ENCODE results near the gene BAD. TPM values are rescaled to one million over a fixed set of nuclear protein-coding genes. Genes with fewer than 3 reads are reported as not detected.

BAD gene
- total RNA-seq, 1 experiment from 2014 or later: 34.7 TPM

DNA sequence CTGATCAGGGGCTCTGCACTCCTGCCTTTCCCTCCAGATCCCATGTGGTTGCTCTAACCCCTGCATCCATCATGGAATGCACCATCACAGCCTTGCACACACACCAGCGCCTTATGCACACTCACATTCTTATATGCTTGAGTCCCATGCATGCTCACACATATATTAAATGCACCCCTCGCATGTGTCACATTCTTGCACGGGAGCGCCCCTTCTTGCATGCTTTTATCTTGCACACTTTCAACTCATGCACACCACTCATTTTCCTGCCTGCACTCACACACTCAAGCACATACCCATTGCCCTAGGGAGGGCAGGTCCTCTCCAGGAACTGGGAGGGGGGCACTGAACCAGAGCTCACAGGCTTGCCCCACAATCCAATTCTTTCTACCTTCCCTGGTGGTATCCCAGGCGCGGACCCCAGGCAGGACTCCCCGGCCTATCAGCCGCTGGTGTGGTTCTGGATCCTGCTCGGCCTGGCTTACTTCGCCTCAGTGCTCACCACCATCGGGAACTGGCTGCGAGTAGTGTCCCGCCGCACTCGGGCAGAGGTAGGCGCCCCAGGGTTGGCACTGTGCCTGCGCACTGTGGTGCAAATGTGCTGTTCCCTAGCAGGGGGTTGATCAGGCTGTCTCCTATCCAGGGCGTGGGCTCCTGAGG is 13.4 kb upstream of the BAD start (continued):
- TF ChIP-seq JAZF1 (CRISPR knock-in tag; IDR thresholded peaks at IDR 0.05) (no peak), NR1H2 (CRISPR knock-in tag; IDR thresholded peaks at IDR 0.05) (no peak), RELA (CRISPR knock-in tag; IDR thresholded peaks at IDR 0.05; ENCODE audit: borderline replicate concordance) (no peak), CREM (CRISPR knock-in tag; IDR thresholded peaks at IDR 0.05) (no peak), NFATC4 (CRISPR knock-in tag; IDR thresholded peaks at IDR 0.05) (no peak), ZNF396 (CRISPR knock-in tag; IDR thresholded peaks at IDR 0.05; ENCODE audit: borderline replicate concordance) (no peak), NR3C1 (CRISPR knock-in tag; conservative IDR thresholded peaks at IDR 0.05; ENCODE audit: low read depth) (no peak), TP53 (CRISPR knock-in tag; IDR thresholded peaks at IDR 0.05) (no peak)
- TF ChIP-seq, protein P1, sequence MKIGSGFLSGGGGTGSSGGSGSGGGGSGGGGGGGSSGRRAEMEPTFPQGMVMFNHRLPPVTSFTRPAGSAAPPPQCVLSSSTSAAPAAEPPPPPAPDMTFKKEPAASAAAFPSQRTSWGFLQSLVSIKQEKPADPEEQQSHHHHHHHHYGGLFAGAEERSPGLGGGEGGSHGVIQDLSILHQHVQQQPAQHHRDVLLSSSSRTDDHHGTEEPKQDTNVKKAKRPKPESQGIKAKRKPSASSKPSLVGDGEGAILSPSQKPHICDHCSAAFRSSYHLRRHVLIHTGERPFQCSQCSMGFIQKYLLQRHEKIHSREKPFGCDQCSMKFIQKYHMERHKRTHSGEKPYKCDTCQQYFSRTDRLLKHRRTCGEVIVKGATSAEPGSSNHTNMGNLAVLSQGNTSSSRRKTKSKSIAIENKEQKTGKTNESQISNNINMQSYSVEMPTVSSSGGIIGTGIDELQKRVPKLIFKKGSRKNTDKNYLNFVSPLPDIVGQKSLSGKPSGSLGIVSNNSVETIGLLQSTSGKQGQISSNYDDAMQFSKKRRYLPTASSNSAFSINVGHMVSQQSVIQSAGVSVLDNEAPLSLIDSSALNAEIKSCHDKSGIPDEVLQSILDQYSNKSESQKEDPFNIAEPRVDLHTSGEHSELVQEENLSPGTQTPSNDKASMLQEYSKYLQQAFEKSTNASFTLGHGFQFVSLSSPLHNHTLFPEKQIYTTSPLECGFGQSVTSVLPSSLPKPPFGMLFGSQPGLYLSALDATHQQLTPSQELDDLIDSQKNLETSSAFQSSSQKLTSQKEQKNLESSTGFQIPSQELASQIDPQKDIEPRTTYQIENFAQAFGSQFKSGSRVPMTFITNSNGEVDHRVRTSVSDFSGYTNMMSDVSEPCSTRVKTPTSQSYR (CRISPR knock-in tag; IDR thresholded peaks at IDR 0.05): no peak

DNA sequence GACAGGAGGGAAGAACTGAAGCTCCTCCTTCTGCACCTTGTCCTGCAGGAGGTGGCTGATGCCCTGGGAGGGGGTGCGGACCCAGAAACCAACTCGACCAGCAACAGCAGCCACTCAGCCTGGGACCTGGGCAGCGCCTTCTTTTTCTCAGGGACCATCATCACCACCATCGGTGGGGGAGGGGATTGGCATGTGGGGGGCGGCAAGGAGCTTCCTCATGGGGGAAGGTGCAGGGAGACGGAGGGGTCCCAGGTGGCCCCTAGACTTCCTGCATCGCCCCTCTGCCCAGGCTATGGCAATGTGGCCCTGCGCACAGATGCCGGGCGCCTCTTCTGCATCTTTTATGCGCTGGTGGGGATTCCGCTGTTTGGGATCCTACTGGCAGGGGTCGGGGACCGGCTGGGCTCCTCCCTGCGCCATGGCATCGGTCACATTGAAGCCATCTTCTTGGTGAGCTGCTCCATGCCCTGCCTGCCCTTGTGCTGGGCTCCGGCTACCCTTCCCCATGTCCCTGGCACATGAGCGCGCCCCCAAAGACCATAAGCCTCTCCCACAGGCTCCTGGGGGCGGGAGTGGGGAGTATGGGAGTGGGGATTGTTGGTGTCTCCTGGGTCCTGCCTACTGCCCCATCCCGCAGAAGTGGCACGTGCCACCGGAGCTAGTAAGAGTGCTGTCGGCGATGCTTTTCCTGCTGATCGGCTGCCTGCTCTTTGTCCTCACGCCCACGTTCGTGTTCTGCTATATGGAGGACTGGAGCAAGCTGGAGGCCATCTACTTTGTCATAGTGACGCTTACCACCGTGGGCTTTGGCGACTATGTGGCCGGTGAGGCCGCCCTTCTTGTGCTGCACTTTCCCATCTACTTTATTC is 12.6 kb upstream of the BAD start:
- ChIA-PET CTCF (interaction anchor here (0.6 to 1.9 kb wide), 6 partner anchors 7 to 281 kb away, joined by 3 to 5 read pairs (median 4); partner anchors contain the start of gene TRMT112), POLR2A (no interaction called here)
- H3K36me3 Mint-ChIP-seq: no peaks in the 10 kb centered on the region
- DNase-seq (ENCODE audit: low spot score) (no peak), ATAC-seq (no peak)
- H3K9me3 Mint-ChIP-seq: no peaks in the 10 kb centered on the region
- H3K27ac Mint-ChIP-seq: no peak overlapping the region
- no peak for TF ChIP-seq ZBTB21 (CRISPR knock-in tag; IDR thresholded peaks at IDR 0.05; ENCODE audit: borderline replicate concordance)
- TF ChIP-seq HMGA2 (CRISPR knock-in tag; IDR thresholded peaks at IDR 0.05): no peak
- H3K27me3 Mint-ChIP-seq (ENCODE audit: low read depth): peaks cover 100% of the 10 kb centered on the region
- peak overlapping the region; percentile 5; the same call in 1 of the 2 replicates for H3K4me3 Mint-ChIP-seq
- H3K4me1 Mint-ChIP-seq: peaks cover 12% of the 10 kb centered on the region

DNA sequence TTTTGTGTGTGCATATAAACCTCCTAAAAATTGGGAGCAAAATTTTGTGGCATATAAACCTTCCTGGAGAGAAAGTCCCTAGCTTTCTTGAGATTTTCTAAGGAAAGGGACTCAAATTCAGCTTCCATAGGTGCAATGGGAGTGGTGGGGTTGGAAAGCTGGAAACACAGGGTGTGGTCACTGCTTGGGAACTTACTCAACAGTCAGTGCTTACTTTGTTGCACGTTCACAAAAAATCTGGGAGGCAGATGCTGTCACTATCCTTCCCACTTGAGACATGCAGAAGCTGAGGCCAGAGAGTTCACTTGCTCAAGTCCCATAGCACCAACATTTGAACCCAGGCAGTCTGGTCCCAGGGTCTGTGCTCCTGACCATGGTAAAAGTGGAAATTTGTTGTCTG is 11.8 kb upstream of the BAD start:
- H3K4me3 Mint-ChIP-seq: no peak overlapping the region
- ATAC-seq (no peak), DNase-seq (ENCODE audit: low spot score) (no peak)
- POLR2A ChIA-PET: no interaction called here
- CTCF ChIA-PET: interaction anchor here (1.1 to 1.9 kb wide), 4 partner anchors 8 to 45 kb away, joined by 3 to 5 read pairs (median 4); partner anchors contain the start of gene TRMT112
- H3K27me3 Mint-ChIP-seq (ENCODE audit: low read depth): peaks cover 93% of the 10 kb centered on the region
- H3K36me3 Mint-ChIP-seq: no peaks in the 10 kb centered on the region
- H3K4me1 Mint-ChIP-seq: peaks cover 12% of the 10 kb centered on the region
- TF ChIP-seq TP53 (CRISPR knock-in tag; IDR thresholded peaks at IDR 0.05) (no peak), GTF2I (CRISPR knock-in tag; conservative IDR thresholded peaks at IDR 0.05) (no peak), HMGA2 (CRISPR knock-in tag; IDR thresholded peaks at IDR 0.05) (no peak), GRHL2 (CRISPR knock-in tag; IDR thresholded peaks at IDR 0.05; ENCODE audit: insufficient replicate concordance, severe bottlenecking) (no peak)
- H3K27ac Mint-ChIP-seq: no peak overlapping the region
- H3K9me3 Mint-ChIP-seq: no peaks in the 10 kb centered on the region

DNA sequence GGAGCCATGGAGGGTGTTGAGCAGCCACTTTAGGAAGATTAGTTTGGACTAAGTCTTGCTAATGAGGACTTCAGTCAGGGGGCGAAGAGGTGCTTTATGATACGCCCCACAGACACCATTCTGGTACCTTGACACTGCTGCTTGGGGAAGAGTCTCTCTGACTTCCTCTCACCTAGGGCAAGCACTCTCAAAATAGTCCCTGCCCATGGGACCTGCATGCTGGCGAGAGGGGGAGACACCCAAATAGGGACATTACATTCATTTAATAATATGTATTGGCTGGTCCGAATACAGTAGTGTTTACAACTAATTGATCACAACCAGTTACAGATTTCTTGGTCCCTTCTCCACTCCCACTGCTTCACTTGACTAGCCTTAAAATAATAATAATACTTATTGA is 11.3 kb upstream of the BAD start:
- Mint-ChIP-seq H3K27ac (no peak overlapping the region), H3K4me3 (no peak overlapping the region), H3K9me3 (no peaks in the 10 kb centered on the region), H3K27me3 (ENCODE audit: low read depth) (peaks cover 93% of the 10 kb centered on the region), H3K4me1 (peaks cover 14% of the 10 kb centered on the region), H3K36me3 (no peaks in the 10 kb centered on the region)
- CTCF ChIA-PET: interaction anchor here (0.8 to 1.1 kb wide), 3 partner anchors 9 to 22 kb away, joined by 3 to 5 read pairs (median 3); partner anchors contain the start of gene TRMT112
- ATAC-seq (no peak), DNase-seq (ENCODE audit: low spot score) (no peak)
- POLR2A ChIA-PET: interaction anchor here (0.7 kb wide), 1 partner anchor 493 kb away, joined by 3 read pairs; no protein-coding TSS in a partner anchor
- TF ChIP-seq, protein P2, sequence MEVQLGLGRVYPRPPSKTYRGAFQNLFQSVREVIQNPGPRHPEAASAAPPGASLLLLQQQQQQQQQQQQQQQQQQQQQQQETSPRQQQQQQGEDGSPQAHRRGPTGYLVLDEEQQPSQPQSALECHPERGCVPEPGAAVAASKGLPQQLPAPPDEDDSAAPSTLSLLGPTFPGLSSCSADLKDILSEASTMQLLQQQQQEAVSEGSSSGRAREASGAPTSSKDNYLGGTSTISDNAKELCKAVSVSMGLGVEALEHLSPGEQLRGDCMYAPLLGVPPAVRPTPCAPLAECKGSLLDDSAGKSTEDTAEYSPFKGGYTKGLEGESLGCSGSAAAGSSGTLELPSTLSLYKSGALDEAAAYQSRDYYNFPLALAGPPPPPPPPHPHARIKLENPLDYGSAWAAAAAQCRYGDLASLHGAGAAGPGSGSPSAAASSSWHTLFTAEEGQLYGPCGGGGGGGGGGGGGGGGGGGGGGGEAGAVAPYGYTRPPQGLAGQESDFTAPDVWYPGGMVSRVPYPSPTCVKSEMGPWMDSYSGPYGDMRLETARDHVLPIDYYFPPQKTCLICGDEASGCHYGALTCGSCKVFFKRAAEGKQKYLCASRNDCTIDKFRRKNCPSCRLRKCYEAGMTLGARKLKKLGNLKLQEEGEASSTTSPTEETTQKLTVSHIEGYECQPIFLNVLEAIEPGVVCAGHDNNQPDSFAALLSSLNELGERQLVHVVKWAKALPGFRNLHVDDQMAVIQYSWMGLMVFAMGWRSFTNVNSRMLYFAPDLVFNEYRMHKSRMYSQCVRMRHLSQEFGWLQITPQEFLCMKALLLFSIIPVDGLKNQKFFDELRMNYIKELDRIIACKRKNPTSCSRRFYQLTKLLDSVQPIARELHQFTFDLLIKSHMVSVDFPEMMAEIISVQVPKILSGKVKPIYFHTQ (CRISPR knock-in tag; IDR thresholded peaks at IDR 0.05): no peak
- no peak for TF ChIP-seq ZBTB21 (CRISPR knock-in tag; IDR thresholded peaks at IDR 0.05; ENCODE audit: borderline replicate concordance)
- TF ChIP-seq ATF1 (CRISPR knock-in tag; IDR thresholded peaks at IDR 0.05): no peak
- TF ChIP-seq, protein P3, sequence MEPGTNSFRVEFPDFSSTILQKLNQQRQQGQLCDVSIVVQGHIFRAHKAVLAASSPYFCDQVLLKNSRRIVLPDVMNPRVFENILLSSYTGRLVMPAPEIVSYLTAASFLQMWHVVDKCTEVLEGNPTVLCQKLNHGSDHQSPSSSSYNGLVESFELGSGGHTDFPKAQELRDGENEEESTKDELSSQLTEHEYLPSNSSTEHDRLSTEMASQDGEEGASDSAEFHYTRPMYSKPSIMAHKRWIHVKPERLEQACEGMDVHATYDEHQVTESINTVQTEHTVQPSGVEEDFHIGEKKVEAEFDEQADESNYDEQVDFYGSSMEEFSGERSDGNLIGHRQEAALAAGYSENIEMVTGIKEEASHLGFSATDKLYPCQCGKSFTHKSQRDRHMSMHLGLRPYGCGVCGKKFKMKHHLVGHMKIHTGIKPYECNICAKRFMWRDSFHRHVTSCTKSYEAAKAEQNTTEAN (CRISPR knock-in tag; IDR thresholded peaks at IDR 0.05): no peak
- TF ChIP-seq, protein P4, sequence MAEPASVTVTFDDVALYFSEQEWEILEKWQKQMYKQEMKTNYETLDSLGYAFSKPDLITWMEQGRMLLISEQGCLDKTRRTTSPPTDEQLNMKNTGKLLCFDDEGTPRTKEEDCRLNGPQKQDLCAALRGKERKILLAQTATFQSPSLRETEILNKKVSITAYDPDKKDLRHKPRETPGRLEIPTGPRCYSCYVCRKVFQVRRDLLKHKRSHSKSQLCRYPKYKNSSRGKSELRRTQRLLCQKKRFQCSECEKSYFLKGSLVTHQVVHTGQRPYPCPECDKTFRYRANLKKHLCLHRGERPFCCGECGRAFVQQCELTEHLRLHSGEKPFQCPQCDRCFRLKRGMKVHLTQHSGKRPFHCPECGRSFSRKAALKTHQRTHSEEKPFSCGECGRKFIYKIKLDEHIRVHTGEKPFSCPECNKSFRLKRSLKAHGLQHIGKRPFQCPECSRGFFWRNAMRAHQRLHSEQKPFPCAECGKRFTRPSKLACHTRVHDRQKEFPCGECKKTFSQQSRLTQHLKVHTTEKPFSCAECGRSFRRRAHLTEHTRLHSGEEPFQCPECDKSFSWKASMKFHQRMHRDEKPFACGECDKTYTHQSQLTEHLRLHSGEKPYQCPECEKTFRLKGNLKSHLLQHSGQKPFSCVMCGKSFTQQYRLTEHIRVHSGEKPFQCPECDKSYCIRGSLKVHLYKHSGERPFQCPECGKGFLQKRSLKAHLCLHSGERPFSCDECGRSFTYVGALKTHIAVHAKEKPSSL (CRISPR knock-in tag; conservative IDR thresholded peaks at IDR 0.05): no peak
